Activated CD4-positive, alpha-beta T cell treated with anti-CD3 and anti-CD28 coated beads, Interleukin-2, Interleukin-6, amounts not matched to agents 100 ng/mL and 50 ng/mL, durations not matched to agents 16 hours and 8 hours (primary cell): ENCODE measurements around the gene TMEM213.
"Not testable (repeated sequence)": the region's sequence is repeated elsewhere in the genome, so short reads cannot be mapped to it uniquely, and the experiment has no call there.

Experiments
- DNase-seq: peaks from one replicate; pipeline ENCODE4 v3.0.0-alpha.2; 2020

The TMEM213 gene

GRCh38 chr7:138798836-138799235 lies 1.0 kb downstream of the TMEM213 start:
- DNase-seq: no peak

- DNase-seq: no peak
Observed at GRCh38 chr7:138799336-138800000, 1.7 kb downstream of the TMEM213 start.

- DNase-seq: no peak
Observed at GRCh38 chr7:138801256-138801655, 3.5 kb downstream of the TMEM213 start.

GRCh38 chr7:138802706-138803105 lies 4.9 kb downstream of the TMEM213 start:
- no peak for DNase-seq

GRCh38 chr7:138804618-138805017 lies 6.8 kb downstream of the TMEM213 start:
- DNase-seq: no peak

GRCh38 chr7:138809346-138809745 lies 11.6 kb downstream of the TMEM213 start:
- no peak for DNase-seq

GRCh38 chr7:138811327-138811726 lies 13.5 kb downstream of the TMEM213 start:
- not testable (repeated sequence) for DNase-seq

- peak; percentile 47 for DNase-seq
Observed at GRCh38 chr7:138813945-138814344, 16.2 kb downstream of the TMEM213 start.

GRCh38 chr7:138814816-138815332 lies 17.1 kb downstream of the TMEM213 start:
- DNase-seq: no peak

GRCh38 chr7:138816650-138817049 lies 18.9 kb downstream of the TMEM213 start:
- DNase-seq: peak; percentile 32

- DNase-seq: no peak
Observed at GRCh38 chr7:138819625-138820024, 21.8 kb downstream of the TMEM213 start.

- DNase-seq: no peak
Observed at GRCh38 chr7:138821912-138822311, 24.1 kb downstream of the TMEM213 start.

- no peak for DNase-seq
Observed at GRCh38 chr7:138822867-138823535, 25.2 kb downstream of the TMEM213 start.

- DNase-seq: peak; percentile 38
Observed at GRCh38 chr7:138825049-138825721, 27.4 kb downstream of the TMEM213 start.

- no peak for DNase-seq
Observed at GRCh38 chr7:138828302-138828701, 30.5 kb downstream of the TMEM213 start.

GRCh38 chr7:138829335-138829734 lies 31.5 kb downstream of the TMEM213 start:
- no peak for DNase-seq

- DNase-seq: no peak
Observed at GRCh38 chr7:138832966-138833365, 35.2 kb downstream of the TMEM213 start.

- peak; percentile 44 for DNase-seq
Observed at GRCh38 chr7:138833596-138833995, 35.8 kb downstream of the TMEM213 start.

GRCh38 chr7:138834583-138834982 lies 36.8 kb downstream of the TMEM213 start:
- peak; percentile 84 for DNase-seq

GRCh38 chr7:138835087-138835486 lies 37.3 kb downstream of the TMEM213 start:
- DNase-seq: no peak

- no peak for DNase-seq
Observed at GRCh38 chr7:138837627-138838026, 39.8 kb downstream of the TMEM213 start.

- no peak for DNase-seq
Observed at GRCh38 chr7:138838166-138838565, 40.4 kb downstream of the TMEM213 start.

- no peak for DNase-seq
Observed at GRCh38 chr7:138842111-138842510, 44.3 kb downstream of the TMEM213 start.
